Endothelial cell of umbilical vein (primary cell): ENCODE data around the gene CERK. TPM values are rescaled to one million over a fixed set of nuclear protein-coding genes. Genes with fewer than 3 reads are reported as not detected.

Experiments
- BruUV-seq: library from RNA; stranded (reverse); fragments of 400-500 nt; replicated peaks from 2 replicates; lab custom pipeline; 2021; lab: Mats Ljungman, UMichigan
- CTCF ChIA-PET: fragments of 300-600, 350-600 bp; sonication (Branson Sonifier 250); formaldehyde crosslinking; loops from one replicate; lab custom pipeline; 2021; ENCODE audit warnings: antibody characterized with exemption, inconsistent platforms; lab: Charles Lee
- POLR2A ChIA-PET: fragments of 300-600, 350-600 bp; sonication (Branson Sonifier 250); formaldehyde crosslinking; loops from one replicate; lab custom pipeline; 2021; ENCODE audit warnings: antibody characterized with exemption, inconsistent platforms; lab: Charles Lee
- DNase-seq: peaks from one replicate; pipeline ENCODE4 v3.0.0-alpha.2; 2011; ENCODE audit warnings: low read depth, low spot score
- FAIRE-seq: peaks from 2 replicates; lab custom pipeline; 2011; peaks lifted over from hg19 to GRCh38; lab: Jason Lieb, UNC
- H2AFZ ChIP-seq: 2 replicates; pipeline ENCODE4 v1.6.0; 2012; ENCODE audit warnings: low read depth, low read length, control low read depth, inconsistent platforms
- H3K27ac ChIP-seq: 2 replicates; pipeline ENCODE4 v1.5.1; 2011; ENCODE audit warnings: low read depth, mild to moderate bottlenecking, control low read depth, low read length, moderate library complexity; ENCODE audit not compliant: insufficient read depth
- H3K27me3 ChIP-seq, 2 experiments: 2 replicates each; pipeline versions ENCODE4 v1.6.0 to v1.6.1; 2011; ENCODE audit warnings: low read length in 2 of 2, mixed read lengths in 1 of 2; ENCODE audit not compliant: control insufficient read depth in 2 of 2, insufficient read depth in 2 of 2
- H3K36me3 ChIP-seq, 2 experiments: 2 replicates in 1 of 2; 3 replicates in 1 of 2; pipeline ENCODE4 v1.5.1; 2011; ENCODE audit warnings: low read length in 2 of 2, mild to moderate bottlenecking in 1 of 2, moderate library complexity in 1 of 2; ENCODE audit not compliant: control insufficient read depth in 2 of 2, insufficient read depth in 2 of 2; ENCODE audit errors: extremely low read depth in 1 of 2
- H3K4me1 ChIP-seq: 3 replicates; pipeline ENCODE4 v1.5.1; 2011; ENCODE audit warnings: mild to moderate bottlenecking, low read length; ENCODE audit not compliant: control insufficient read depth, insufficient read depth; ENCODE audit errors: extremely low read depth
- H3K4me2 ChIP-seq: 2 replicates; pipeline ENCODE4 v1.6.1; 2011; ENCODE audit warnings: low read length, control low read depth, mixed read lengths; ENCODE audit not compliant: insufficient read depth
- H3K4me3 ChIP-seq, 3 experiments: fragments of 200-600 bp in 1 of 3; sonication (generic), shearing (Covaris generic) in 1 of 3; replicated peaks in 1 of 3; 2 replicates each; pipeline ENCODE4 v1.5.1; 2011 to 2016; ENCODE audit warnings: control low read depth in 3 of 3, low read length in 3 of 3, mild to moderate bottlenecking in 2 of 3, inconsistent platforms in 1 of 3, low read depth in 1 of 3, moderate library complexity in 1 of 3; ENCODE audit not compliant: insufficient read depth in 1 of 3
- H3K79me2 ChIP-seq: 2 replicates; pipeline ENCODE4 v1.6.0; 2012; ENCODE audit warnings: low read length, inconsistent platforms; ENCODE audit not compliant: control insufficient read depth, insufficient read depth
- H3K9ac ChIP-seq: replicated peaks from 2 replicates; pipeline ENCODE3; 2011; ENCODE audit warnings: low read length, control low read depth; ENCODE audit not compliant: insufficient read depth; ENCODE audit errors: extremely low read depth
- H3K9me1 ChIP-seq: replicated peaks from 3 replicates; pipeline ENCODE4 v1.6.0; 2011; ENCODE audit warnings: mild to moderate bottlenecking, low read length; ENCODE audit not compliant: control insufficient read depth, insufficient read depth; ENCODE audit errors: extremely low read depth
- H3K9me3 ChIP-seq: replicated peaks from 2 replicates; pipeline ENCODE4 v1.5.1; 2012; ENCODE audit warnings: low read length, inconsistent platforms; ENCODE audit not compliant: control insufficient read depth, insufficient read depth
- H4K20me1 ChIP-seq: replicated peaks from 2 replicates; pipeline ENCODE3; 2011; ENCODE audit warnings: mild to moderate bottlenecking, low read length; ENCODE audit not compliant: control insufficient read depth, insufficient read depth; ENCODE audit errors: extremely low read depth
- EZH2 ChIP-seq: IDR thresholded peaks from 2 replicates; pipeline ENCODE4 v1.6.1; 2012; ENCODE audit warnings: borderline replicate concordance, low read depth, mild to moderate bottlenecking, moderate library complexity, low read length, inconsistent platforms; ENCODE audit not compliant: severe bottlenecking
- FOS ChIP-seq: IDR thresholded peaks from 2 replicates; pipeline ENCODE4 v1.6.1; 2011; ENCODE audit warnings: mild to moderate bottlenecking, low read length, moderate library complexity, borderline replicate concordance; ENCODE audit not compliant: insufficient read depth
- GATA2 ChIP-seq: IDR thresholded peaks from 2 replicates; pipeline ENCODE4 v1.7.0; 2011; ENCODE audit warnings: low read depth, mild to moderate bottlenecking, moderate library complexity, mixed read lengths, low read length; ENCODE audit not compliant: insufficient read length, insufficient read depth
- JUN ChIP-seq: IDR thresholded peaks from 2 replicates; pipeline ENCODE4 v1.6.1; 2011; ENCODE audit warnings: borderline replicate concordance, low read depth; ENCODE audit not compliant: insufficient read length, insufficient read depth
- MYC ChIP-seq: IDR thresholded peaks from one replicate; pipeline ENCODE4 v1.6.1; 2011; ENCODE audit warnings: mild to moderate bottlenecking, low read depth, low read length
- POLR2A ChIP-seq: IDR thresholded peaks from 2 replicates; pipeline ENCODE4 v1.6.1; 2012; ENCODE audit warnings: low read depth, mild to moderate bottlenecking, control low read depth, low read length
- POLR2AphosphoS5 ChIP-seq: IDR thresholded peaks from 2 replicates; pipeline ENCODE4 v1.6.1; 2012; ENCODE audit warnings: low read depth, mild to moderate bottlenecking, control low read depth, low read length, moderate library complexity; ENCODE audit not compliant: insufficient read depth
- dilution Hi-C: fragments of 300-500 bp; cut with MboI; formaldehyde crosslinking; loops from one replicate; pipeline ENCODE4 v1.15.0; 2019; ENCODE audit warnings: low sequenced_read_pairs; ENCODE audit not compliant: extremely low pct_ligation_motif_present
- intact Hi-C: fragments of 100-400 bp; cut with micrococcal nuclease; formaldehyde crosslinking; loops from one replicate; pipeline ENCODE4 v1.10.0; 2022
- polyA plus RNA-seq, 4 experiments: library from polyadenylated mRNA; depleted of rRNA in 3 of 4; stranded (reverse) in 3 of 4; unstranded in 1 of 4; fragments of >200 nt; gene quantifications; 2 replicates each; pipeline versions ENCODE4 v1.2.1 to v1.2.3, GENCODE V29; 2011 to 2012; ENCODE audit warnings: missing spikeins in 1 of 4
- total RNA-seq: library from RNA; stranded (reverse); gene quantifications from 2 replicates; pipeline ENCODE4 v1.2.3, GENCODE V29; 2021
- TF ChIP-seq, protein P1 (sequence below), 2 donors: IDR thresholded peaks; 1 replicate in 1 of 2; 2 replicates in 1 of 2; pipeline ENCODE4 v1.5.1; 2011; ENCODE audit warnings: low read length in 2 of 2, mild to moderate bottlenecking in 2 of 2, moderate library complexity in 2 of 2, control low read depth in 1 of 2, inconsistent platforms in 1 of 2, low read depth in 1 of 2; ENCODE audit not compliant: insufficient read depth in 1 of 2; ENCODE audit errors: extremely low read depth in 1 of 2
- TF ChIP-seq, protein P2 (sequence below): IDR thresholded peaks from 2 replicates; pipeline ENCODE4 v1.6.1; 2011; ENCODE audit not compliant: insufficient read depth, insufficient read length

The CERK gene
- total and polyA plus RNA-seq, 2 donors (not counting 3 experiments of a cell fraction or from before 2014, with no cell fraction given): 61.1 to 88.0 TPM

DNA sequence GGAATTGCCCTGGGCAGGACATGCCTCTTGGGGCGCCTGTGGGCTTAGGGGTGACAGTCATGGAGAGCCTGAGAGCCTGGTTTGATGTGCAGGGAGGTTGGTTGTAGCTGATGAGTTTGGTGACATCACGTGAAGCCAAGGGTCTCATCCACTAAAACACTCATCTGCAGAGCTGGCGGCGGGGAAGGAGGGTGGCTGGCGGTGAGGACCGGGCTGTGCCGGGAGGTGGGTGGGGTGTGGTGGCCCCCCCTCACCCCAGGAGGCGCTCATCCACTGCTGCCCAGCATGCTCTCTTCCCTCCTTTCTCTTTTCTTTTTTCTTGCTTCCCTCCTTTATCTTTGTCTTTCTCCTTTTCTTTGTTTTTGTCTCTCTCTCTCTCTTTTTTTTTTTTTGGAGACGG, 68.9 kb downstream of the CERK start:
- intact Hi-C loops: no loop called here
- no peak for DNase-seq
- no peak overlapping the region for H2AFZ ChIP-seq
- FAIRE-seq: no peak
- ChIA-PET CTCF (interaction anchor here (1.7 kb wide), 1 partner anchor 106 kb away, joined by 6 read pairs; no protein-coding TSS in a partner anchor), POLR2A (interaction anchor here (0.7 kb wide), 1 partner anchor 9 kb away, joined by 3 read pairs; no protein-coding TSS in a partner anchor)
- H3K4me1 ChIP-seq: no peaks in the 10 kb centered on the region
- H3K27ac ChIP-seq: no peak overlapping the region
- peaks cover 0 to 4% of the 10 kb centered on the region in 2 experiments for H3K36me3 ChIP-seq
- no peaks in the 10 kb centered on the region for H3K9me1 ChIP-seq
- TF ChIP-seq MYC (no peak), FOS (no peak), JUN (no peak), EZH2 (no peak), POLR2AphosphoS5 (no peak), POLR2A (no peak), GATA2 (no peak)
- TF ChIP-seq, protein P1, sequence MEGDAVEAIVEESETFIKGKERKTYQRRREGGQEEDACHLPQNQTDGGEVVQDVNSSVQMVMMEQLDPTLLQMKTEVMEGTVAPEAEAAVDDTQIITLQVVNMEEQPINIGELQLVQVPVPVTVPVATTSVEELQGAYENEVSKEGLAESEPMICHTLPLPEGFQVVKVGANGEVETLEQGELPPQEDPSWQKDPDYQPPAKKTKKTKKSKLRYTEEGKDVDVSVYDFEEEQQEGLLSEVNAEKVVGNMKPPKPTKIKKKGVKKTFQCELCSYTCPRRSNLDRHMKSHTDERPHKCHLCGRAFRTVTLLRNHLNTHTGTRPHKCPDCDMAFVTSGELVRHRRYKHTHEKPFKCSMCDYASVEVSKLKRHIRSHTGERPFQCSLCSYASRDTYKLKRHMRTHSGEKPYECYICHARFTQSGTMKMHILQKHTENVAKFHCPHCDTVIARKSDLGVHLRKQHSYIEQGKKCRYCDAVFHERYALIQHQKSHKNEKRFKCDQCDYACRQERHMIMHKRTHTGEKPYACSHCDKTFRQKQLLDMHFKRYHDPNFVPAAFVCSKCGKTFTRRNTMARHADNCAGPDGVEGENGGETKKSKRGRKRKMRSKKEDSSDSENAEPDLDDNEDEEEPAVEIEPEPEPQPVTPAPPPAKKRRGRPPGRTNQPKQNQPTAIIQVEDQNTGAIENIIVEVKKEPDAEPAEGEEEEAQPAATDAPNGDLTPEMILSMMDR (IDR thresholded peaks at IDR 0.05; ENCODE audit: extremely low read depth in 1 of 2, insufficient read depth in 1 of 2, low read depth in 1 of 2, low read length in 2 of 2): no peak
- TF ChIP-seq, protein P2, sequence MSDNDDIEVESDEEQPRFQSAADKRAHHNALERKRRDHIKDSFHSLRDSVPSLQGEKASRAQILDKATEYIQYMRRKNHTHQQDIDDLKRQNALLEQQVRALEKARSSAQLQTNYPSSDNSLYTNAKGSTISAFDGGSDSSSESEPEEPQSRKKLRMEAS: no peak
- H3K4me3 ChIP-seq: no peak overlapping the region
- H3K9me3 ChIP-seq: no peaks in the 10 kb centered on the region
- dilution Hi-C loops: no loop called here
- BruUV-seq: no TSS peak
- H3K4me2 ChIP-seq: no peak overlapping the region
- no peaks in the 10 kb centered on the region for H4K20me1 ChIP-seq
- H3K9ac ChIP-seq: no peak overlapping the region
- H3K27me3 ChIP-seq: no peaks in the 10 kb centered on the region
- H3K79me2 ChIP-seq: no peaks in the 10 kb centered on the region
